Measurements from ENCODE around the gene WARS2. TPM values are rescaled to one million over a fixed set of nuclear protein-coding genes. Genes with fewer than 3 reads are reported as not detected.

Gene WARS2
- total RNA-seq, 4 donors from 2014 or later = 5.8 to 12.6 (median 10.0) TPM

GRCh38 chr1:119009312-119009655 is 131.2 kb downstream of the WARS2 start:
- intact Hi-C loops (cut with DNase I) = loop anchor here (5.0 kb wide), 2 partner anchors 787 to 857 kb away; no protein-coding TSS in a partner anchor
- 13% methylated on average over 2 of the region's 2 CpGs for WGBS
- no peak overlapping the region for H3K27ac ChIP-seq (replicated peaks in 1 of 4)
- no peaks in the 10 kb centered on the region for H3K36me3 ChIP-seq
- H3K9me3 ChIP-seq = no peaks in the 10 kb centered on the region
- H3K4me1 ChIP-seq = peaks cover 21 to 35% (median 33%) of the 10 kb centered on the region in 4 donors
- peaks cover 0 to 57% (median 32%) of the 10 kb centered on the region in 4 donors for H3K27me3 ChIP-seq
- DNase-seq (ENCODE audit: extremely low spot score) = no peak
- no peak for TF ChIP-seq EP300 (IDR thresholded peaks at IDR 0.05)
- H3K4me3 ChIP-seq = no peak overlapping the region

GRCh38 chr1:119008483-119009311 is 131.8 kb downstream of the WARS2 start:
- no peak for DNase-seq (ENCODE audit: extremely low spot score)
- Histone ChIP-seq H3K4me1 (peaks cover 21 to 35% (median 33%) of the 10 kb centered on the region in 4 donors), H3K9me3 (no peaks in the 10 kb centered on the region), H3K27me3 (peaks cover 0 to 62% (median 35%) of the 10 kb centered on the region in 4 donors), H3K4me3 (peak overlapping the region; percentile 39 to 52 (median 44)), H3K27ac (replicated peaks in 1 of 4) (no peak overlapping the region), H3K36me3 (no peaks in the 10 kb centered on the region)
- 5% methylated on average over 13 of the region's 22 CpGs for WGBS
- TF ChIP-seq POLR2AphosphoS5 (IDR thresholded peaks at IDR 0.05) (no peak), POLR2A (IDR thresholded peaks at IDR 0.05; ENCODE audit: low read depth) (no peak), CTCF (IDR thresholded peaks at IDR 0.05) (peak; percentile 58 to 72 (median 61)), EP300 (IDR thresholded peaks at IDR 0.05) (no peak)
- intact Hi-C loops (cut with DNase I) = loop anchor here (5.0 kb wide), 2 partner anchors 786 to 856 kb away; no protein-coding TSS in a partner anchor

- Histone ChIP-seq H3K27ac (replicated peaks in 1 of 4) (no peak overlapping the region), H3K36me3 (no peaks in the 10 kb centered on the region), H3K27me3 (peaks cover 0 to 71% (median 38%) of the 10 kb centered on the region in 4 donors), H3K4me3 (peak overlapping the region; percentile 39 to 52 (median 44)), H3K9me3 (no peaks in the 10 kb centered on the region), H3K4me1 (peaks cover 21 to 35% (median 33%) of the 10 kb centered on the region in 4 donors)
- WGBS = 16% methylated on average over 6 of the region's 61 CpGs
- TF ChIP-seq POLR2AphosphoS5 (IDR thresholded peaks at IDR 0.05) (no peak), CTCF (IDR thresholded peaks at IDR 0.05) (no peak), EP300 (IDR thresholded peaks at IDR 0.05) (no peak), POLR2A (IDR thresholded peaks at IDR 0.05; ENCODE audit: low read depth) (no peak)
- no peak for DNase-seq (ENCODE audit: extremely low spot score)
- intact Hi-C loops (cut with DNase I) = loop anchor here (5.0 kb wide), 2 partner anchors 786 to 856 kb away; no protein-coding TSS in a partner anchor
These were observed 132.6 kb downstream of the WARS2 start for GRCh38 chr1:119007670-119008482.

- Histone ChIP-seq H3K36me3 (no peaks in the 10 kb centered on the region), H3K9me3 (no peaks in the 10 kb centered on the region), H3K4me1 (peaks cover 21 to 35% (median 33%) of the 10 kb centered on the region in 4 donors), H3K27ac (replicated peaks in 1 of 4) (no peak overlapping the region), H3K4me3 (peak overlapping the region in 2 of 4 donors; percentile 42 to 52), H3K27me3 (peaks cover 0 to 76% (median 40%) of the 10 kb centered on the region in 4 donors)
- no peak for TF ChIP-seq POLR2AphosphoS5 (IDR thresholded peaks at IDR 0.05)
- TF ChIP-seq EP300 (IDR thresholded peaks at IDR 0.05) = no peak
- no peak for TF ChIP-seq POLR2A (IDR thresholded peaks at IDR 0.05; ENCODE audit: low read depth)
- TF ChIP-seq CTCF (IDR thresholded peaks at IDR 0.05) = no peak
- intact Hi-C loops (cut with DNase I) = loop anchor here (5.0 kb wide), 2 partner anchors 785 to 855 kb away; no protein-coding TSS in a partner anchor
- WGBS = 7% methylated on average over 20 of the region's 22 CpGs
- DNase-seq (ENCODE audit: extremely low spot score) = no peak
These were observed 133.1 kb downstream of the WARS2 start for GRCh38 chr1:119007339-119007669.
